ENCODE data around the gene DOCK11. TPM values are rescaled to one million over a fixed set of nuclear protein-coding genes. Genes with fewer than 3 reads are reported as not detected.

DOCK11 gene
- total and polyA plus RNA-seq, 2 of the 4 experiments (the other 2 are of a cell fraction): 3.9 to 13.1 TPM

DNA sequence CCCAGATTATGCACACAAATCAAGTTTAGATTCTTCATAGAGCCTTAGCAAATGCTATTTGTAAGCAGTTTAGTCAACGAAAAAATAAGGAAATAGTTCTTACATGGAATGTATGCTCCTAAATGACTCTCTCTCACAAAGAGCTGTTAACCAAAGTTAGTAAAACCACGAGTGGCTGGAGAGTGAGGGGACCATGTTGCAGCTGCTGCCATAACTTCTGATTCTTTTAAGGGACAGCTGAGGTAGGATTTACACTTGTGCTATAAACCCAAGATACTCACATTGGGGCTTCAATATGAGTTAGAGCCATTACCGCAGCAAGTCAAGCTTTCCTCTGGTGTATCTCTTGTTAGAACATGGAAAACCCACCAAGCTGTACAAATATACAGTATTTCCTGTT is 2.7 kb downstream of the DOCK11 start:
- Histone ChIP-seq H3K9me1 (ENCODE audit: insufficient read depth, low read length) (no peaks in the 10 kb centered on the region), H2AFZ (replicated peaks; ENCODE audit: low read length, poor library complexity) (no peak overlapping the region), H3K27me3 (ENCODE audit: control insufficient read depth, insufficient read depth, low read length) (no peaks in the 10 kb centered on the region), H2BK20ac (ENCODE audit: low read depth, low read length) (no peak overlapping the region), H2BK15ac (ENCODE audit: low read depth, low read length) (no peak overlapping the region), H3K9ac (ENCODE audit: low read depth, low read length) (no peak overlapping the region), H3K4me3 (ENCODE audit: insufficient read depth, low read depth, low read length) (no peak overlapping the region), H3K18ac (ENCODE audit: low read depth, low read length) (no peak overlapping the region), H3K14ac (replicated peaks; ENCODE audit: low read depth, low read length) (no peak overlapping the region), H2BK5ac (ENCODE audit: low read depth, low read length, poor library complexity, severe bottlenecking) (no peak overlapping the region), H3K79me1 (ENCODE audit: low read depth in 1 of 2, low read length in 2 of 2) (peaks cover 6 to 9% of the 10 kb centered on the region in 2 experiments; a peak in 3 of 4 replicates), H4K5ac (ENCODE audit: low read depth, low read length) (no peak overlapping the region), H3K4me1 (ENCODE audit: control insufficient read depth, insufficient read depth, low read length) (peaks cover 2% of the 10 kb centered on the region; the same call in 1 of the 2 replicates), H2AK9ac (replicated peaks; ENCODE audit: low read depth, low read length, poor library complexity) (no peak overlapping the region), H3K23ac (ENCODE audit: low read depth, low read length) (no peak overlapping the region), H4K91ac (ENCODE audit: insufficient read depth, low read depth, low read length) (no peak overlapping the region), H3K4ac (ENCODE audit: low read depth, low read length) (no peak overlapping the region), H4K20me1 (ENCODE audit: insufficient read depth, low read length) (no peaks in the 10 kb centered on the region), H3K9me3 (ENCODE audit: control insufficient read depth, insufficient read depth, low read length) (no peaks in the 10 kb centered on the region), H3K56ac (ENCODE audit: extremely low read depth, insufficient read depth, low read length) (no peak overlapping the region), H3K27ac (ENCODE audit: insufficient read depth, low read length) (no peak overlapping the region), H4K8ac (ENCODE audit: low read depth in 2 of 2, low read length in 2 of 2) (no peak overlapping the region), H3K4me2 (ENCODE audit: low read depth, low read length) (no peak overlapping the region; the same call in 1 of the 2 replicates), H2AK5ac (ENCODE audit: low read depth, low read length) (no peak overlapping the region), H2BK120ac (ENCODE audit: low read depth, low read length) (no peak overlapping the region), H3K36me3 (ENCODE audit: control insufficient read depth, insufficient read depth, low read length) (no peaks in the 10 kb centered on the region)
- TF ChIP-seq, protein P1, sequence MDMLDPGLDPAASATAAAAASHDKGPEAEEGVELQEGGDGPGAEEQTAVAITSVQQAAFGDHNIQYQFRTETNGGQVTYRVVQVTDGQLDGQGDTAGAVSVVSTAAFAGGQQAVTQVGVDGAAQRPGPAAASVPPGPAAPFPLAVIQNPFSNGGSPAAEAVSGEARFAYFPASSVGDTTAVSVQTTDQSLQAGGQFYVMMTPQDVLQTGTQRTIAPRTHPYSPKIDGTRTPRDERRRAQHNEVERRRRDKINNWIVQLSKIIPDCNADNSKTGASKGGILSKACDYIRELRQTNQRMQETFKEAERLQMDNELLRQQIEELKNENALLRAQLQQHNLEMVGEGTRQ (IDR thresholded peaks at IDR 0.05; ENCODE audit: low read depth, low read length): no peak
- TF ChIP-seq CEBPB (IDR thresholded peaks at IDR 0.05; ENCODE audit: low read depth, low read length) (no peak), ELK1 (IDR thresholded peaks at IDR 0.05; ENCODE audit: borderline replicate concordance, low read depth, low read length) (no peak), SMC3 (IDR thresholded peaks at IDR 0.05; ENCODE audit: low read depth, low read length) (no peak), MAFK (IDR thresholded peaks at IDR 0.05; ENCODE audit: low read depth, low read length) (no peak), CHD1 (IDR thresholded peaks at IDR 0.05; ENCODE audit: low read depth, low read length) (no peak), NFE2L2 (IDR thresholded peaks at IDR 0.05; ENCODE audit: low read depth, low read length) (no peak), FOS (IDR thresholded peaks at IDR 0.05; ENCODE audit: low read depth, low read length) (no peak), RFX5 (IDR thresholded peaks at IDR 0.05; ENCODE audit: low read depth, low read length) (no peak)
- intact Hi-C loops (cut with micrococcal nuclease) (loop anchor here (5.0 kb wide), 1 partner anchor 79 kb away; no protein-coding TSS in a partner anchor), dilution Hi-C loops (cut with HindIII; ENCODE audit: low sequenced_read_pairs, unreplicated experiment) (no loop called here), in situ Hi-C loops (cut with MboI; ENCODE audit: low sequenced_read_pairs) (no loop called here)
- ChIA-PET CTCF (interaction anchor here (0.7 kb wide), 1 partner anchor 103 kb away, joined by 4 read pairs; no protein-coding TSS in a partner anchor), POLR2A (ENCODE audit: unreplicated experiment) (no interaction called here)
- ATAC-seq (ENCODE audit: low read depth) (no peak), DNase-seq (no peak)
- no CpG with 5 or more reads among the region's 3 CpGs for WGBS, 2 experiments (ENCODE audit: extremely low coverage in 2 of 2, insufficient read length in 1 of 2)
- no TSS peak for BruUV-seq (replicated peaks)
